Measurements from ENCODE around the gene KRT37.

GRCh38 chr17:41404024-41404671 is 20.2 kb downstream of the KRT37 start:
- TF ChIP-seq ZNF8 (CRISPR knock-in tag; IDR thresholded peaks at IDR 0.05): no peak
- TF ChIP-seq ESRRG (CRISPR knock-in tag; IDR thresholded peaks at IDR 0.05): no peak
- TF ChIP-seq ZFP30 (CRISPR knock-in tag; IDR thresholded peaks at IDR 0.05): no peak
- TF ChIP-seq TSHZ2 (CRISPR knock-in tag; IDR thresholded peaks at IDR 0.05): no peak
- no peak for TF ChIP-seq GLIS3 (CRISPR knock-in tag; IDR thresholded peaks at IDR 0.05)
- no peak for TF ChIP-seq TCF4 (CRISPR knock-in tag; IDR thresholded peaks at IDR 0.05; ENCODE audit: borderline replicate concordance)
- no peak for TF ChIP-seq PATZ1 (CRISPR knock-in tag; IDR thresholded peaks at IDR 0.05; ENCODE audit: borderline replicate concordance)
- no peak for TF ChIP-seq PPARA (CRISPR knock-in tag; IDR thresholded peaks at IDR 0.05; ENCODE audit: borderline replicate concordance)
- no peak for TF ChIP-seq ZFP3 (CRISPR knock-in tag; IDR thresholded peaks at IDR 0.05)
- TF ChIP-seq CREB5 (CRISPR knock-in tag; IDR thresholded peaks at IDR 0.05; ENCODE audit: low read depth): no peak
